Measurements from ENCODE around the gene AKR1D1. TPM values are rescaled to one million over a fixed set of nuclear protein-coding genes. Genes with fewer than 3 reads are reported as not detected.

Gene AKR1D1
- total RNA-seq, 1 experiment from 2014 or later: not detected

- Histone ChIP-seq H3K9ac (ENCODE audit: low read length) (no peak overlapping the region), H3K27ac (ENCODE audit: low read length) (no peak overlapping the region), H4K20me1 (ENCODE audit: low read length) (no peaks in the 10 kb centered on the region), H3F3A (ENCODE audit: low read length, unreplicated experiment) (no peaks in the 10 kb centered on the region), H3K9me3 (ENCODE audit: low read length) (no peaks in the 10 kb centered on the region), H3K4me3 (ENCODE audit: low read length) (no peak overlapping the region), H2AFZ (ENCODE audit: low read length) (no peak overlapping the region), H3K27me3 (ENCODE audit: low read length) (no peaks in the 10 kb centered on the region), H3K9me2 (replicated peaks; ENCODE audit: low read length) (no peaks in the 10 kb centered on the region), H3K4me1 (ENCODE audit: insufficient read depth, low read length) (no peaks in the 10 kb centered on the region), H3K79me2 (ENCODE audit: low read length) (no peaks in the 10 kb centered on the region), H3K4me2 (ENCODE audit: low read length) (no peak overlapping the region), H3K36me3 (ENCODE audit: low read depth, low read length) (no peaks in the 10 kb centered on the region)
- ChIA-PET POLR2A (ENCODE audit: unreplicated experiment) (no interaction called here), CTCF (no interaction called here)
- ATAC-seq (no peak), DNase-seq (no peak)
- BruUV-seq (replicated peaks): no TSS peak
- intact Hi-C loops (cut with micrococcal nuclease): no loop called here
- TF ChIP-seq EZH2phosphoT487 (IDR thresholded peaks at IDR 0.05; ENCODE audit: borderline replicate concordance, low read length): no peak
- no peak for TF ChIP-seq EZH2 (IDR thresholded peaks at IDR 0.05; ENCODE audit: low read length, unreplicated experiment)
- TF ChIP-seq CTCF (conservative IDR thresholded peaks at IDR 0.05; ENCODE audit: low read depth, low read length): no peak
Measured at GRCh38 chr7:138064856-138065357, 11.4 kb upstream of the AKR1D1 start.

DNA sequence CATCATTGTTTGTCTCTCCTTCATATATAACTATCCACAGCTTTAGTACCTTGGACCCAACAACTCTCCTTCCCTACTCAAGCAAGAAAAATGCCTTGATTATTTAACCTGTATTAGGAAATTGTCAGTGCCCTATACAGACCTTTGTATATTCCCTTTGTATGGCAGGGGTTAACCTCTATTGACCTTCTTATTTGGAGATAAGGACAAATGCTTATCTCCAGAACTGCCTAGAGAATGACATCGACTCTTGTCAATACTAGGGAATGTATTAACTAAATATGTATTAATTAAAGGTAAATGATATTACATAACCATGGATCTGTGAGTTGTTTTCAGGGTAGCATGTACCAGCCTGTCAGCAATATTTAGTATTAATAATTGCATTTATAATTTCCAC is 10.4 kb upstream of the AKR1D1 start:
- Histone ChIP-seq H3K36me3 (ENCODE audit: low read depth, low read length) (no peaks in the 10 kb centered on the region), H3K9me3 (ENCODE audit: low read length) (no peaks in the 10 kb centered on the region), H3F3A (ENCODE audit: low read length, unreplicated experiment) (no peaks in the 10 kb centered on the region), H3K4me2 (ENCODE audit: low read length) (no peak overlapping the region), H4K20me1 (ENCODE audit: low read length) (no peaks in the 10 kb centered on the region), H2AFZ (ENCODE audit: low read length) (no peak overlapping the region), H3K9ac (ENCODE audit: low read length) (no peak overlapping the region), H3K4me1 (ENCODE audit: insufficient read depth, low read length) (peaks cover 2% of the 10 kb centered on the region; the same call in 1 of the 2 replicates), H3K9me2 (replicated peaks; ENCODE audit: low read length) (no peaks in the 10 kb centered on the region), H3K27ac (ENCODE audit: low read length) (no peak overlapping the region), H3K79me2 (ENCODE audit: low read length) (no peaks in the 10 kb centered on the region), H3K4me3 (ENCODE audit: low read length) (no peak overlapping the region), H3K27me3 (ENCODE audit: low read length) (no peaks in the 10 kb centered on the region)
- ATAC-seq (no peak), DNase-seq (no peak)
- POLR2A ChIA-PET (ENCODE audit: unreplicated experiment): no interaction called here
- no peak for TF ChIP-seq EZH2 (IDR thresholded peaks at IDR 0.05; ENCODE audit: low read length, unreplicated experiment)
- TF ChIP-seq CTCF (conservative IDR thresholded peaks at IDR 0.05; ENCODE audit: low read depth, low read length): no peak
- TF ChIP-seq EZH2phosphoT487 (IDR thresholded peaks at IDR 0.05; ENCODE audit: borderline replicate concordance, low read length): no peak
- intact Hi-C loops (cut with micrococcal nuclease): no loop called here
- CTCF ChIA-PET: no interaction called here
- no TSS peak for BruUV-seq (replicated peaks)

DNA sequence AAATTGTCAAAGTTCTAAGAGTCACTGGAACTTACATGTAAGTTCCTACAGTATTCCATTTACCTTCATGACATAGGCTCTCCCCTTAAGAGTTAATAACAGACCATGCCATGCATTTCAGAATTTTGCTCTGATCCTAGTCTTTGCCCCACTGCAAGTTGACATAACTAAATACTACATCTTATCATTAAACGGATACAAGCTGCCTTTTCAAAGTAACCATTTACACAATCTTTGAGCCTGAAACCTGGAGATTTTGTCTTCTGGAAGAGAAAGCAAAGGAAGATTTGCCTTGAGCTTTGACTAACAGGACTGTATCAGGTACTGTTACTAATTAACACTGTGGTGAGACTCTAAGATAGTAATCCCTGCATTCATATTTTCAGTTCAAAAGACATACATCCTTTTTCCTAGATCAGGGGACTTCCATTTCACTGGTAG is 9.3 kb upstream of the AKR1D1 start:
- H3F3A ChIP-seq (ENCODE audit: low read length, unreplicated experiment): no peaks in the 10 kb centered on the region
- H2AFZ ChIP-seq (ENCODE audit: low read length): no peak overlapping the region
- no peaks in the 10 kb centered on the region for H3K9me3 ChIP-seq (ENCODE audit: low read length)
- ATAC-seq (no peak), DNase-seq (no peak)
- no peaks in the 10 kb centered on the region for H3K9me2 ChIP-seq (replicated peaks; ENCODE audit: low read length)
- no peak overlapping the region for H3K4me3 ChIP-seq (ENCODE audit: low read length)
- TF ChIP-seq EZH2 (IDR thresholded peaks at IDR 0.05; ENCODE audit: low read length, unreplicated experiment) (no peak), EZH2phosphoT487 (IDR thresholded peaks at IDR 0.05; ENCODE audit: borderline replicate concordance, low read length) (no peak), CTCF (conservative IDR thresholded peaks at IDR 0.05; ENCODE audit: low read depth, low read length) (no peak)
- H3K36me3 ChIP-seq (ENCODE audit: low read depth, low read length): no peaks in the 10 kb centered on the region
- BruUV-seq (replicated peaks): no TSS peak
- CTCF ChIA-PET: no interaction called here
- intact Hi-C loops (cut with micrococcal nuclease): no loop called here
- no peak overlapping the region for H3K27ac ChIP-seq (ENCODE audit: low read length)
- H3K27me3 ChIP-seq (ENCODE audit: low read length): no peaks in the 10 kb centered on the region
- H3K79me2 ChIP-seq (ENCODE audit: low read length): no peaks in the 10 kb centered on the region
- POLR2A ChIA-PET (ENCODE audit: unreplicated experiment): no interaction called here
- no peak overlapping the region for H3K9ac ChIP-seq (ENCODE audit: low read length)
- no peaks in the 10 kb centered on the region for H4K20me1 ChIP-seq (ENCODE audit: low read length)
- H3K4me1 ChIP-seq (ENCODE audit: insufficient read depth, low read length): peaks cover 5% of the 10 kb centered on the region; the same call in 1 of the 2 replicates
- H3K4me2 ChIP-seq (ENCODE audit: low read length): no peak overlapping the region
